Gastrocnemius medialis (tissue), 4 donors: ENCODE data around the gene APP. TPM values are rescaled to one million over a fixed set of nuclear protein-coding genes. Genes with fewer than 3 reads are reported as not detected.

Experiments
- ATAC-seq, 2 donors: fragments of 150-250 bp; one replicate each; pipeline ENCODE4 v1.9.1; 2016
- DNase-seq, 2 donors: peaks; one replicate each; pipeline ENCODE4 v3.0.0-alpha.2; 2019
- H3K27ac ChIP-seq, 4 donors: fragments of 200-600 bp; sonication (generic); 1 replicate in 1 of 4; 2 replicates in 3 of 4; pipeline ENCODE4 v1.5.1; 2016 to 2018; ENCODE audit warnings: mild to moderate bottlenecking in 2 of 4, moderate library complexity in 1 of 4
- H3K27me3 ChIP-seq, 3 donors: fragments of 200-600 bp; sonication (generic) in 2 of 3; 1 replicate in 1 of 3; 2 replicates in 2 of 3; pipeline versions ENCODE4 v1.5.1 to v1.6.0; 2016 to 2019; ENCODE audit warnings: mild to moderate bottlenecking in 1 of 3, moderate library complexity in 1 of 3
- H3K36me3 ChIP-seq, 2 donors: fragments of 200-600 bp; sonication (generic) in 1 of 2; one replicate each; pipeline ENCODE4 v1.5.1; 2017 to 2018
- H3K4me1 ChIP-seq, 2 donors: fragments of 200-600 bp; sonication (generic) in 1 of 2; one replicate each; pipeline ENCODE4 v1.5.1; 2016 to 2017; ENCODE audit warnings: mild to moderate bottlenecking in 2 of 2
- H3K4me3 ChIP-seq, 4 donors: fragments of 200-600 bp; sonication (generic) in 3 of 4; 1 replicate in 1 of 4; 2 replicates in 3 of 4; pipeline ENCODE4 v1.5.1; 2016 to 2019; ENCODE audit warnings: mild to moderate bottlenecking in 2 of 4
- H3K9me3 ChIP-seq, 3 donors: fragments of 200-600 bp; sonication (generic) in 2 of 3; 1 replicate in 1 of 3; 2 replicates in 2 of 3; pipeline ENCODE4 v1.5.1; 2016 to 2019
- POLR2A ChIP-seq, 2 donors: fragments of 450-650 bp; IDR thresholded peaks; one replicate each; pipeline ENCODE4 v1.6.1; 2017; ENCODE audit warnings: antibody characterized with exemption in 2 of 2, mild to moderate bottlenecking in 2 of 2, moderate library complexity in 2 of 2
- in situ Hi-C, 4 donors: fragments of 200-750 bp; cut with MboI; loops; one replicate each; pipeline versions ENCODE4 v1.15.0 to v1.8.0; 2017; ENCODE audit warnings: low sequenced_read_pairs in 4 of 4
- intact Hi-C: fragments of 100-400 bp; cut with DNase I; formaldehyde crosslinking; loops from one replicate; pipeline ENCODE4 v1.15.1; 2023; ENCODE audit warnings: low total_unique reads
- total RNA-seq, 4 donors: library from RNA; depleted of rRNA; stranded (reverse); fragments of >200 nt; gene quantifications; one replicate each; pipeline versions ENCODE4 v1.1.0 to v1.2.3, GENCODE V29; 2016
- TF ChIP-seq, protein P1 (sequence below), 5 experiments: fragments of 450-650 bp in 3 of 5; fragments of 200-600 bp in 2 of 5; sonication (generic) in 2 of 5; IDR thresholded peaks in 4 of 5; conservative IDR thresholded peaks in 1 of 5; 1 replicate in 4 of 5; 2 replicates in 1 of 5; pipeline ENCODE4 v1.5.1; 2016 to 2019; ENCODE audit warnings: antibody characterized with exemption in 5 of 5, mild to moderate bottlenecking in 3 of 5, moderate library complexity in 3 of 5

Gene APP
- total RNA-seq, 4 donors from 2014 or later, result 45.8 to 73.2 (median 70.1) TPM

- TF ChIP-seq, protein P1, sequence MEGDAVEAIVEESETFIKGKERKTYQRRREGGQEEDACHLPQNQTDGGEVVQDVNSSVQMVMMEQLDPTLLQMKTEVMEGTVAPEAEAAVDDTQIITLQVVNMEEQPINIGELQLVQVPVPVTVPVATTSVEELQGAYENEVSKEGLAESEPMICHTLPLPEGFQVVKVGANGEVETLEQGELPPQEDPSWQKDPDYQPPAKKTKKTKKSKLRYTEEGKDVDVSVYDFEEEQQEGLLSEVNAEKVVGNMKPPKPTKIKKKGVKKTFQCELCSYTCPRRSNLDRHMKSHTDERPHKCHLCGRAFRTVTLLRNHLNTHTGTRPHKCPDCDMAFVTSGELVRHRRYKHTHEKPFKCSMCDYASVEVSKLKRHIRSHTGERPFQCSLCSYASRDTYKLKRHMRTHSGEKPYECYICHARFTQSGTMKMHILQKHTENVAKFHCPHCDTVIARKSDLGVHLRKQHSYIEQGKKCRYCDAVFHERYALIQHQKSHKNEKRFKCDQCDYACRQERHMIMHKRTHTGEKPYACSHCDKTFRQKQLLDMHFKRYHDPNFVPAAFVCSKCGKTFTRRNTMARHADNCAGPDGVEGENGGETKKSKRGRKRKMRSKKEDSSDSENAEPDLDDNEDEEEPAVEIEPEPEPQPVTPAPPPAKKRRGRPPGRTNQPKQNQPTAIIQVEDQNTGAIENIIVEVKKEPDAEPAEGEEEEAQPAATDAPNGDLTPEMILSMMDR (IDR thresholded peaks at IDR 0.05 in 4 of 5, conservative IDR thresholded peaks at IDR 0.05 in 1 of 5), result no peak
- no peak for TF ChIP-seq POLR2A (IDR thresholded peaks at IDR 0.05)
- intact Hi-C loops (no loop called here), in situ Hi-C loops (no loop called here)
- no peaks in the 10 kb centered on the region for H3K9me3 ChIP-seq
- ATAC-seq, result no peak
- no peak for DNase-seq
- H3K27ac ChIP-seq, result no peak overlapping the region
- no peaks in the 10 kb centered on the region for H3K4me1 ChIP-seq
- H3K4me3 ChIP-seq, result no peak overlapping the region
- H3K36me3 ChIP-seq, result no peaks in the 10 kb centered on the region
- no peaks in the 10 kb centered on the region for H3K27me3 ChIP-seq
These were observed 90.4 kb downstream of the APP start for GRCh38 chr21:26080211-26080610.

DNA sequence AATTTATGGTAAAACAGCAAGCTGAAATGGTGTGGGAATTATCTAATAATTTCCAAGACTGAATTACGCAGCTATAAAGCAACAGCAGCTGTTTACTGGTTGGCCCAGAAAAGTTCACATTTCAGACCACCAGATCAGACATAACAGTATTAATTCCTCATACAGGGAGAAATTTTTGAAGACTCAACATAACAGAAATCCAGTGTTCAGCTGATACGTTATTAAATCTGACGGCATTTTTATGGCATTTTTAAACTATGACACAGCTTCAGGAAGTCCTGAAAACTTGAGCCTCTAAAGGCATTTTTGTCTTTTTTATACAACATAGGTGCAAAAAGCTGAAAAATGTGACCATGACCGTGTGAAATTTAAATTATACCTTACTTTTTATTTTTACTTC is 91.2 kb downstream of the APP start:
- no peak overlapping the region for H3K4me3 ChIP-seq
- H3K36me3 ChIP-seq, result no peaks in the 10 kb centered on the region
- TF ChIP-seq, protein P1 (IDR thresholded peaks at IDR 0.05 in 4 of 5, conservative IDR thresholded peaks at IDR 0.05 in 1 of 5), result no peak
- no peak for TF ChIP-seq POLR2A (IDR thresholded peaks at IDR 0.05)
- H3K27me3 ChIP-seq, result no peaks in the 10 kb centered on the region
- ATAC-seq, result no peak
- no peaks in the 10 kb centered on the region for H3K9me3 ChIP-seq
- H3K4me1 ChIP-seq, result no peaks in the 10 kb centered on the region
- in situ Hi-C loops (no loop called here), intact Hi-C loops (no loop called here)
- DNase-seq, result no peak
- no peak overlapping the region for H3K27ac ChIP-seq

GRCh38 chr21:26077521-26077920 is 93.0 kb downstream of the APP start:
- H3K4me1 ChIP-seq, result no peaks in the 10 kb centered on the region
- H3K9me3 ChIP-seq, result no peaks in the 10 kb centered on the region
- DNase-seq (no peak), ATAC-seq (no peak)
- no peaks in the 10 kb centered on the region for H3K36me3 ChIP-seq
- in situ Hi-C loops (no loop called here), intact Hi-C loops (no loop called here)
- H3K4me3 ChIP-seq, result no peak overlapping the region
- H3K27ac ChIP-seq, result no peak overlapping the region
- no peaks in the 10 kb centered on the region for H3K27me3 ChIP-seq
- TF ChIP-seq POLR2A (IDR thresholded peaks at IDR 0.05), result no peak
- TF ChIP-seq, protein P1 (IDR thresholded peaks at IDR 0.05 in 4 of 5, conservative IDR thresholded peaks at IDR 0.05 in 1 of 5), result no peak

DNA sequence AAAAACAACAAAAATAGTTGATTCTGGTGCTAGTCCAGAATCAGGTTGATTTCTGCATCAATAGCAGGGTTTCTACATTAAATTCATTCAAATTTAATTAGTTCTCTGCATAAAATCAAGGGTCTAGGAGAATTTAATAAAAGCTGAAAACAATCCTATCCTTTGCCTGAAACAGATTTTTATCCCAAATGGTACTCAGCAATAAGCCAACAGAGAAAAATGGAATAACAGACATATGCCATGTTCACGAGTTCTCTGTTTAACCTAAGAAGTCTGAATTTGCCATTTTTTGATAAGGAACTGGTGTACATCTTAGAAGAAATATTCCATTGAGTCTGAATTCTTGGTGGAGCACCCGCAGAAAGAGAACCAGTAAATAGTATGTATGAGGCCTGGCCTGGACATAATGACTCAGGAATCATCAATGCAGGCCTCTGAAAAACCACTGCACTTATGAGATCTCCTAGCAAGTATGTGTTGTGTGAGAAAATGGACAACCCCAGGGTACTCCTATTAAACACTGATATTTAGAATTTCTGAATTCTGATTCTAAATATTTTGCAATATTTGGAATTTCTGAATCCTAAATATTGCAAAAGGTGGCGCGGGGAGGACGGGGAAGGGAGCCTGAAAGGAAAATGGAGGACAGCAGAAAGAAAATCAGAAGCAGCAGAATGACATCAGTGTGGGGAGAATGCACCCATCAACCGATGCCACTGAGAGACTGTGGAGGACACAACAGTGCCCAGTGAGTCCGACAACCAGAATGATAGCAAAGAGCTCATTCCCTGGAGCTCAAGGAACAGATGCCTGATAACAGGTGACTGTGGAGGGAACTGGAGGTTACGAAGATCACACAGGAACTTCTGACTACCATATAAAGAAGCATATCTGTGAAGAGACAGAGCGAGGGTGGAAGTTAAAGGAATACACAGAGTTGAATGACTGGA is 97.6 kb downstream of the APP start:
- H3K27ac ChIP-seq, result no peak overlapping the region
- intact Hi-C loops, result no loop called here
- DNase-seq (no peak), ATAC-seq (no peak)
- no peak overlapping the region for H3K4me3 ChIP-seq
- H3K27me3 ChIP-seq, result no peaks in the 10 kb centered on the region
- no peak for TF ChIP-seq POLR2A (IDR thresholded peaks at IDR 0.05)
- TF ChIP-seq, protein P1 (IDR thresholded peaks at IDR 0.05 in 4 of 5, conservative IDR thresholded peaks at IDR 0.05 in 1 of 5), result no peak
- H3K4me1 ChIP-seq, result peaks cover 0 to 9% of the 10 kb centered on the region in 2 donors
- H3K9me3 ChIP-seq, result no peaks in the 10 kb centered on the region
- in situ Hi-C loops, result no loop called here
- H3K36me3 ChIP-seq, result no peaks in the 10 kb centered on the region
